Measurements from ENCODE around the gene EMP2. TPM values are rescaled to one million over a fixed set of nuclear protein-coding genes. Genes with fewer than 3 reads are reported as not detected.

The EMP2 gene
- total RNA-seq, 1 donor from 2014 or later = not detected

- CTCF ChIA-PET = no interaction called here
- H3K27me3 Mint-ChIP-seq = peaks cover 29% of the 10 kb centered on the region
- POLR2A ChIA-PET = interaction anchor here (0.6 kb wide), 1 partner anchor 358 kb away, joined by 4 read pairs; no protein-coding TSS in a partner anchor
These were observed 2.8 kb downstream of the EMP2 start for GRCh38 chr16:10577305-10578202.

GRCh38 chr16:10576390-10577304 lies 3.8 kb downstream of the EMP2 start:
- POLR2A ChIA-PET = no interaction called here
- no peaks in the 10 kb centered on the region for H3K9me3 Mint-ChIP-seq
- peaks cover 27% of the 10 kb centered on the region for H3K27me3 Mint-ChIP-seq
- peaks cover 7% of the 10 kb centered on the region for H3K4me1 Mint-ChIP-seq
- DNase-seq (no peak), ATAC-seq (ENCODE audit: low read depth) (no peak)
- intact Hi-C loops (cut with micrococcal nuclease) = no loop called here
- CTCF ChIA-PET = no interaction called here
- H3K36me3 Mint-ChIP-seq (ENCODE audit: low read depth) = no peaks in the 10 kb centered on the region
- H3K4me3 Mint-ChIP-seq = no peak overlapping the region
- TF ChIP-seq CTCF (IDR thresholded peaks at IDR 0.05) = no peak
- H3K27ac Mint-ChIP-seq = no peak overlapping the region

More at GRCh38 chr16:10577305-10578202, 2.8 kb downstream of the EMP2 start:
- H3K4me3 Mint-ChIP-seq = no peak overlapping the region
- ATAC-seq (ENCODE audit: low read depth) (no peak), DNase-seq (no peak)
- no peak for TF ChIP-seq CTCF (IDR thresholded peaks at IDR 0.05)
- H3K36me3 Mint-ChIP-seq (ENCODE audit: low read depth) = no peaks in the 10 kb centered on the region
- H3K27ac Mint-ChIP-seq = no peak overlapping the region
- peaks cover 7% of the 10 kb centered on the region for H3K4me1 Mint-ChIP-seq
- intact Hi-C loops (cut with micrococcal nuclease) = no loop called here
- H3K9me3 Mint-ChIP-seq = no peaks in the 10 kb centered on the region

GRCh38 chr16:10575506-10576130 lies 4.8 kb downstream of the EMP2 start:
- Mint-ChIP-seq H3K4me1 (peaks cover 1% of the 10 kb centered on the region), H3K27ac (no peak overlapping the region), H3K9me3 (no peaks in the 10 kb centered on the region), H3K36me3 (ENCODE audit: low read depth) (no peaks in the 10 kb centered on the region), H3K27me3 (peaks cover 22% of the 10 kb centered on the region), H3K4me3 (no peak overlapping the region)
- CTCF ChIA-PET = no interaction called here
- no peak for TF ChIP-seq CTCF (IDR thresholded peaks at IDR 0.05)
- DNase-seq = no peak
- POLR2A ChIA-PET = interaction anchor here (0.5 kb wide), 1 partner anchor 48 kb away, joined by 3 read pairs; no protein-coding TSS in a partner anchor
- intact Hi-C loops (cut with micrococcal nuclease) = no loop called here
- ATAC-seq (ENCODE audit: low read depth) = no peak

GRCh38 chr16:10572611-10573010 lies 7.8 kb downstream of the EMP2 start:
- DNase-seq (no peak), ATAC-seq (ENCODE audit: low read depth) (no peak)
- H3K9me3 Mint-ChIP-seq = no peaks in the 10 kb centered on the region
- peaks cover 9% of the 10 kb centered on the region for H3K27me3 Mint-ChIP-seq
- H3K4me3 Mint-ChIP-seq = no peak overlapping the region
- no peak for TF ChIP-seq CTCF (IDR thresholded peaks at IDR 0.05)
- ChIA-PET CTCF (no interaction called here), POLR2A (no interaction called here)
- no peak overlapping the region for H3K27ac Mint-ChIP-seq
- H3K4me1 Mint-ChIP-seq = no peaks in the 10 kb centered on the region
- H3K36me3 Mint-ChIP-seq (ENCODE audit: low read depth) = no peaks in the 10 kb centered on the region
- intact Hi-C loops (cut with micrococcal nuclease) = no loop called here
